BLaER1 (cell line): Measurements from ENCODE around the gene ABCC4.

Experiments
- H3K27ac ChIP-seq: shearing (Covaris generic); formaldehyde crosslinking; 2 replicates; pipeline ENCODE4 v1.8.1; 2022
- H3K27me3 ChIP-seq: shearing (Covaris generic); formaldehyde crosslinking; 2 replicates; pipeline ENCODE4 v1.8.1; 2022
- H3K36me3 ChIP-seq: shearing (Covaris generic); formaldehyde crosslinking; 2 replicates; pipeline ENCODE4 v1.8.1; 2022
- H3K4me1 ChIP-seq: shearing (Covaris generic); formaldehyde crosslinking; 2 replicates; pipeline ENCODE4 v1.8.1; 2022
- H3K4me2 ChIP-seq: shearing (Covaris generic); formaldehyde crosslinking; 2 replicates; pipeline ENCODE4 v1.8.1; 2022
- H3K4me3 ChIP-seq: shearing (Covaris generic); formaldehyde crosslinking; 2 replicates; pipeline ENCODE4 v1.8.1; 2022
- H3K9ac ChIP-seq: shearing (Covaris generic); formaldehyde crosslinking; 2 replicates; pipeline ENCODE4 v1.8.1; 2022
- H3K9me3 ChIP-seq: shearing (Covaris generic); formaldehyde crosslinking; 2 replicates; pipeline ENCODE4 v1.8.1; 2022
- H4K20me1 ChIP-seq: shearing (Covaris generic); formaldehyde crosslinking; 2 replicates; pipeline ENCODE4 v1.8.1; 2022
- Cebpa-rat ChIP-seq: shearing (Covaris generic); IDR thresholded peaks from 2 replicates; pipeline ENCODE4 v1.8.1; 2022

The ABCC4 gene

DNA sequence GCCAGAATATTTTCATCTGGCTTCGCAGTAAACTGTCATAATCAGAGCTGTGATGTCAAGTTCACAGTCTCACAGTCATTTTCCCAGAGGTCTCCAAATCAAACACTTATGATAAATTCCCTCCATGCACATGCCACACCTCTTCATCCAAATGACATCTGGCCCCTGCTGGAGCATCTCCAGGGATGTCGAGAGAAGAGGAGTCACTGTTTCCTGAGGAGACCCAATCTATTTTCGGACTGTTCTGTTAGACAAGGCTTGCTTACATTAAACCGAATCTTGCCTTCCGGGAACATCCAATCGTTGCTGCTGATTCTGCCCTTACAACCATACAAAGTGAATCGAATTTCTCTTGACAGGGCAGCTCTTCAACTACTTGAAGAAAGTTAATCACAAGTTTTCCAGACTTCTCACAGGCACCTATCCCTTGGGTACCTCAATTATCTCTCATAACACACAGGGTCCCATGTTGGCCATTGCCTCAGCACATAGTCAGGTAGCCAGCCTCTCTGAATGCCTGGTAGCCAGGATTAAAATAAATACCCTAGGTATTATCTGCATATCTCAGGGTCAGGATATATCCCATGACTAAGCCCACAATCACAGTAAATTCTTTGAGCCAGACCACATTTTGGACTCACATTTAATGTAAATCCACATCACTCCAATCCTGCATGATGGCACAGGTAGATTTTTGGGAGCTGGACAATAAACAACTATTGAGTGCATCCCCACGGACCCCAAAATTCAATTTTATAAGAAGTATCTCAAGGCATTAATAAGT, 182.5 kb downstream of the ABCC4 start:
- Histone ChIP-seq H3K9me3 (no peaks in the 10 kb centered on the region), H3K4me2 (no peak overlapping the region), H3K36me3 (peaks cover 15% of the 10 kb centered on the region), H3K27ac (no peak overlapping the region), H3K4me1 (no peaks in the 10 kb centered on the region), H3K27me3 (no peaks in the 10 kb centered on the region), H4K20me1 (no peaks in the 10 kb centered on the region), H3K4me3 (no peak overlapping the region), H3K9ac (no peak overlapping the region)
- no peak for TF ChIP-seq Cebpa-rat

DNA sequence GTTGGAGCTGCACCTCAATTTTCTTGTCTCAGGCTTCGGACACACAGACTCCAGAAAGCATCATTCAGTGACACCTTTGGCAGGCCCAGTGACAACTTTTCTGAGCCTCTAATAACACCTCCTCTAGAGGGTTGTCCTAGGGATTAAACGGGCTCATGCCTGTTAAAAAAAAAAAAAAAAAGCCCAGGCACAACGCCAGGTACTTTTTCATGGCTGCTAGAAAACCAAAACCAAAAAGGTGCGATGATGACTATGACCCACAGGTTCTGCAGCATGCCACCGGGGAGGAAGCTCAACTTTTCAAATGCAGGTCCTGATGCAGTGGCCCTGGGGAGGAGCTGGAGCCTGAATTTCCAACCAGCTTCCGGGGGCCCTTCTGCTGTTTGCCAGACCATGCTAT, 184.2 kb downstream of the ABCC4 start:
- H3K9me3 ChIP-seq: no peaks in the 10 kb centered on the region
- H3K4me1 ChIP-seq: no peaks in the 10 kb centered on the region
- no peak overlapping the region for H3K27ac ChIP-seq
- H3K4me2 ChIP-seq: no peak overlapping the region
- no peak overlapping the region for H3K9ac ChIP-seq
- peaks cover 15% of the 10 kb centered on the region for H3K36me3 ChIP-seq
- H4K20me1 ChIP-seq: no peaks in the 10 kb centered on the region
- H3K27me3 ChIP-seq: no peaks in the 10 kb centered on the region
- H3K4me3 ChIP-seq: no peak overlapping the region
- no peak for TF ChIP-seq Cebpa-rat

DNA sequence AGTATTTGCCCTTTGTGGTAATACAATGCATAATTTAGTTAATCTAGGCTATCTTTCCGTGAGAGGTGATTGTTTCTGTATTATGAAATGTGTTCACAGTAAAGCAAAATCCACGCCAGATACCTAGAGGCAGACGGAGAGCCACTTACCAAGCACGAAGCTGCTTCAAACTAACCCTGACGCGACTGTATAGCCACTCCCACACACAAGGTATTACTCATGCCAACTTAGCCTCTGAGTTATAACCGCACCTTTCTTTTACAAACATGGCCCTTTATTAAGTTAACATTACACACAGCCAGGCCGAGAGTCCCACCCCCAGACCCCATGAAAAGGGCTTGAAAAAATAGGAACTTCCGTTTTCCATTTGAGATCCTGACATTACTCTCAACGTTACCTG, 185.7 kb downstream of the ABCC4 start:
- TF ChIP-seq Cebpa-rat: no peak
- Histone ChIP-seq H3K4me3 (no peak overlapping the region), H3K27ac (no peak overlapping the region), H3K27me3 (no peaks in the 10 kb centered on the region), H3K9me3 (no peaks in the 10 kb centered on the region), H3K36me3 (peaks cover 11% of the 10 kb centered on the region), H3K9ac (no peak overlapping the region), H3K4me1 (no peaks in the 10 kb centered on the region), H4K20me1 (no peaks in the 10 kb centered on the region), H3K4me2 (no peak overlapping the region)

DNA sequence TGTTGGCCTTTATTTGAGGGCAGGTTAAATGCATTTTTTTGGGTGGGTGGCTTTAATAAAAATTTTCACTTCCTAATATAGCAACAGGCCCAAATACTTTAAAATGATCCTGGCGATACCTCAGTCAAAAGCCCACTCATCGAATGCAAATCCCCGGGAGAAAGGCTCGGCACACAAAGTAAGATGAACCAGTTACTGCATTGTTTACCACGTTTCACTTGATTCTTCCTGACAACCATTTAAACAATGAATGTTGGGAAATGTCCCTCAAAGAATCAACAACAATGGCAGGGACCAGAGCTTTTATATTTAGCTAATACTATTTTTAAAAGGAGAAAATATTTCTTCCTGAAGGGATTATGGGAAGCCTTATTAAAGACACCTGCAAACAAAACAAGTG, 187.7 kb downstream of the ABCC4 start:
- Histone ChIP-seq H3K4me3 (no peak overlapping the region), H4K20me1 (no peaks in the 10 kb centered on the region), H3K9ac (no peak overlapping the region), H3K4me2 (no peak overlapping the region), H3K36me3 (peaks cover 21% of the 10 kb centered on the region), H3K9me3 (peaks cover 11% of the 10 kb centered on the region), H3K27ac (no peak overlapping the region), H3K27me3 (no peaks in the 10 kb centered on the region), H3K4me1 (no peaks in the 10 kb centered on the region)
- no peak for TF ChIP-seq Cebpa-rat

DNA sequence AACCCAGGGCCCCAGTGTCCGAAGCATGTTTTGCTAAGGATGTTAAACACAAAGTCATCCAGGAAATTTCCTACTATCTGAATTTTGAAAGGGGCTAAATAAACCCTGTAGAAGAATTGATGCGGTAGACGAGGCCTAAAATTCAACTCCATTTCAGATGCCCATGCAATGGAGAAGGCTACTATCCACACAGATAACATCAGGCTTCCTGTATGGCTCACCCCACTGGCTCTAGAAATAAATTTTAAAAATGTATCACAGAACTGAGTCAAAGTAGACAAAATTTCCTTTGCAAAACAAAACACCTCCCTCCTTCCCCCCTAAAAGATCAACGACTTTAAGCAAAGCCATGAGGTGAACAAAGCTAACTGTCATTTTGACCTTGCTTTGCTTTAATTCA, 188.4 kb downstream of the ABCC4 start:
- peaks cover 26% of the 10 kb centered on the region for H3K36me3 ChIP-seq
- no peak overlapping the region for H3K4me2 ChIP-seq
- H3K9ac ChIP-seq: no peak overlapping the region
- H3K27me3 ChIP-seq: no peaks in the 10 kb centered on the region
- H3K4me1 ChIP-seq: no peaks in the 10 kb centered on the region
- no peak overlapping the region for H3K4me3 ChIP-seq
- no peak overlapping the region for H3K27ac ChIP-seq
- no peaks in the 10 kb centered on the region for H4K20me1 ChIP-seq
- peaks cover 16% of the 10 kb centered on the region for H3K9me3 ChIP-seq
- no peak for TF ChIP-seq Cebpa-rat

DNA sequence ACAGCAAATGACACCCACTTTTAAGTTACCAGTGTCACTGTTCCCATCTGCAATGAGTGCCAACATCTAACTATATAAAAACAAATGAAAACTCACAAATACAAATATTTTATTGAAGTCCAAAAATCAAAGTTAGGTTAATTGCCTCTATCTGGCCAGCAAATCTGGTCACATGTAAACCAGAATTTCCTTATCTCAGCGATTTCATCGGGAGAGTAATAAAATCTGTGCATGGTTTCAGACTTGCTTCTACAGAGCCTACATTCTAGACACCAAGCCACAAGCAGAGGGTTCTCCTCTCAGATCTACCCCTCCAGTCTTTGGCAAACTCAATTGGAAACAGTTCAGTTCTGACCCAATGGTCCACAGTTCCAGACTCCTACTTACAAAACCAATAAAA, 189.6 kb downstream of the ABCC4 start:
- no peaks in the 10 kb centered on the region for H3K27me3 ChIP-seq
- H3K9me3 ChIP-seq: peaks cover 16% of the 10 kb centered on the region
- no peak for TF ChIP-seq Cebpa-rat
- H3K4me3 ChIP-seq: no peak overlapping the region
- no peaks in the 10 kb centered on the region for H4K20me1 ChIP-seq
- H3K4me1 ChIP-seq: no peaks in the 10 kb centered on the region
- H3K9ac ChIP-seq: no peak overlapping the region
- no peak overlapping the region for H3K27ac ChIP-seq
- peaks cover 28% of the 10 kb centered on the region for H3K36me3 ChIP-seq
- H3K4me2 ChIP-seq: no peak overlapping the region

DNA sequence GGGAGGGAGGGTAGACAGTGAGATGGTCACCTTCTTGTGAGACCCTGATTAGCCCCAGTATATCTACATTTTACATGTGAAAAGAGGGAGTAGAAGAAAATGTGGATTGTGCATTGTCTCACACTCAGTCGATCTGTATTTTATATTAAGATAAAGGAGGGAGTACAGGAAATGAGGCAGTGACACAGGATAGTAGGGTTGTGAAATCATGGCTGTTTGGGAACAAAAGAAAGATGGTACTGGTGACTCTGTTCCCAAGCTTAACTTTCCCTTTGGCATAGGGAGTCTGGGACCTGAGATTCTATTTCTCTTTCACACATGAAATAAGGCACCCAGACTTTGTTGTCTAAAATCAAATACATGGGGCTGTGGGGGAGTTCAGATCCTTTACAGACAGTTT, 194.7 kb downstream of the ABCC4 start:
- Histone ChIP-seq H3K4me1 (no peaks in the 10 kb centered on the region), H3K4me2 (no peak overlapping the region), H4K20me1 (no peaks in the 10 kb centered on the region), H3K36me3 (peaks cover 42% of the 10 kb centered on the region), H3K27ac (no peak overlapping the region), H3K9me3 (peaks cover 16% of the 10 kb centered on the region), H3K4me3 (no peak overlapping the region), H3K27me3 (no peaks in the 10 kb centered on the region), H3K9ac (no peak overlapping the region)
- TF ChIP-seq Cebpa-rat: no peak

DNA sequence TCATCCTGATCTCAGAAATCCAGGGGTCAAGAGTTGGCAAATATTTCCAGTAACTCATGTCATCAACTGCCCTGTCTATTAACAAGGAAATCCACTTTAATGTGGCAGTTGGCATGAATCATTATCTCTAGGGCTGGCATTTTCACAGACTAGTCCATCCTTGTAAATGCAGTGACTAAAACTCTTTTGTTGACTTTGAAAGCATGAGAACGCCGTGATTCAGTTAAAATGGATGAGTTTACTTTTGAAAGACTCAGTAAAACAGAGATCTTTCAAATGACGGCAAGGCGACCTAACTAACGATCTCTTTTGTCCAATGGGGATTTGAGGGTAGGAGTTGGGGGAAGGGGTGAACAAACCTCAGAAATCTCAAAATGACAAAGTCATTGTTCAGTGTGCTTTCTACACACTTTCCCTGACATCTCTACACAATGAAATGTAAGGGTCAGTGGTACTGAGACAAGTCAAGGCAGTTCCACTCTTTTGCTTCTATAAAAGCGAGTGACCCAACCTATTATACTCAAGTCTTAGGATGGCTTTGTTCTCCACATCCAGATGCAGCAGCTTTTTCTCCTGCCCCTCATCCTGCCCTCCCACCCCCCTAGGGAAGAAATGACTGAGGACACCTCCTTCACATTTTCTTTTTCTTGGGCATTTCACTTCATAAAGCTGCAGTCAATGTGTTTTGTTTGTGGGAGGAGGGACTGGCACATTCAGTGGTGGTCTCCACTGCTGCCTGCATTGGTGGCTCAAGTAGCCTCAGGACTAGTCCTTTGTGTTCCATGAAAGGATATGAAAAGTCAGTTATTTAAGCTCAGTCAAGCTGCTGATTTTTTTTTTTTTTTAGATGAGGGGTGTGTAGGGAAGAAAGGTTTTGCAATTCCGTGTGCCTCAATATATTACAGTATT, 200.5 kb downstream of the ABCC4 start:
- no peak for TF ChIP-seq Cebpa-rat
- H3K27ac ChIP-seq: no peak overlapping the region

DNA sequence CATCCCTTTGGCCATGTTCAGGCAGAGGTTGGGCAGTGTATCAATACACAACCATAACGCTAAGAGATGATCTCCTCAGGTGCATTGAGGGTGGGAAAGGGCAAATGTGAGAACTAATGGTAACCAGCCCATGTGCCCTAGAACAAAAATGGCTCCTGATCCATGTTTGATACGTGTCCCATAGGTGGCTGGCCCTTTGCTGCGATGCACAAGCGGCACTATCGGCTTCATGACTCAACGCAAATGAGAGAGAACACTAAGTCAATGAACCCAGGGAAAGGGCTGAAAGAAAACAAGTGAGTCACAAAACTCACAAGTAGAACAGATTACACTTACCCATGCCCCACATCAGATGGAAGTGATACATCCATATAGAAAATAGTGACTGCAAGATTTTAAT, 201.7 kb downstream of the ABCC4 start:
- no peaks in the 10 kb centered on the region for H3K27me3 ChIP-seq
- no peak for TF ChIP-seq Cebpa-rat
- no peak overlapping the region for H3K4me2 ChIP-seq
- H3K9me3 ChIP-seq: peaks cover 9% of the 10 kb centered on the region; the same call in 1 of the 2 replicates
- peaks cover 10% of the 10 kb centered on the region for H3K36me3 ChIP-seq
- no peaks in the 10 kb centered on the region for H3K4me1 ChIP-seq
- H3K9ac ChIP-seq: no peak overlapping the region
- no peaks in the 10 kb centered on the region for H4K20me1 ChIP-seq
- H3K4me3 ChIP-seq: no peak overlapping the region
- H3K27ac ChIP-seq: no peak overlapping the region

More for the DNA sequence above, 200.5 kb downstream of the ABCC4 start:
- H3K27me3 ChIP-seq: no peaks in the 10 kb centered on the region
- no peak overlapping the region for H3K9ac ChIP-seq
- H3K4me2 ChIP-seq: no peak overlapping the region
- no peak overlapping the region for H3K4me3 ChIP-seq
- peaks cover 9% of the 10 kb centered on the region; the same call in 1 of the 2 replicates for H3K9me3 ChIP-seq
- no peaks in the 10 kb centered on the region for H4K20me1 ChIP-seq
- no peaks in the 10 kb centered on the region for H3K4me1 ChIP-seq
- peaks cover 22% of the 10 kb centered on the region for H3K36me3 ChIP-seq

DNA sequence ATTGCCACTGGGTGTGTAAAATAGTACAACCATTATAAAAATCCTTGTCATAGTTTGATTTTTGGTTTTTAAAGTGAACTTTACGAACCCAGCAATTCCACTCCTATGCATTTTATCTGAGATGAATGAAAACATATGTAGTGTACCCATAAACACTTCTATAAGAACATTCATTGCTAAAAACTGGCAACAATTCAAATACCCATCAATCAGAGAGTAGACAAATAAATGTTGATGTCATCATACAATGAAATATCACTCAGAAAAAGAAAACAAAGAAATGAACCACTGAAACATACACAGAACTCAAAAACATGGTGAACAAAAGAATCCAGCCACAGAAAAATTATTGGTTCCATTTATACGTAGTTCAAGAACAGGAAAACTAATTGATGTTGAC, 202.3 kb downstream of the ABCC4 start:
- no peak overlapping the region for H3K9ac ChIP-seq
- no peak overlapping the region for H3K4me2 ChIP-seq
- H3K36me3 ChIP-seq: peaks cover 9% of the 10 kb centered on the region
- no peaks in the 10 kb centered on the region for H3K27me3 ChIP-seq
- H3K4me1 ChIP-seq: no peaks in the 10 kb centered on the region
- H3K4me3 ChIP-seq: no peak overlapping the region
- peaks cover 9% of the 10 kb centered on the region; the same call in 1 of the 2 replicates for H3K9me3 ChIP-seq
- H3K27ac ChIP-seq: no peak overlapping the region
- no peaks in the 10 kb centered on the region for H4K20me1 ChIP-seq
- TF ChIP-seq Cebpa-rat: no peak
